Measurements from ENCODE around the gene DFFA.

DNA sequence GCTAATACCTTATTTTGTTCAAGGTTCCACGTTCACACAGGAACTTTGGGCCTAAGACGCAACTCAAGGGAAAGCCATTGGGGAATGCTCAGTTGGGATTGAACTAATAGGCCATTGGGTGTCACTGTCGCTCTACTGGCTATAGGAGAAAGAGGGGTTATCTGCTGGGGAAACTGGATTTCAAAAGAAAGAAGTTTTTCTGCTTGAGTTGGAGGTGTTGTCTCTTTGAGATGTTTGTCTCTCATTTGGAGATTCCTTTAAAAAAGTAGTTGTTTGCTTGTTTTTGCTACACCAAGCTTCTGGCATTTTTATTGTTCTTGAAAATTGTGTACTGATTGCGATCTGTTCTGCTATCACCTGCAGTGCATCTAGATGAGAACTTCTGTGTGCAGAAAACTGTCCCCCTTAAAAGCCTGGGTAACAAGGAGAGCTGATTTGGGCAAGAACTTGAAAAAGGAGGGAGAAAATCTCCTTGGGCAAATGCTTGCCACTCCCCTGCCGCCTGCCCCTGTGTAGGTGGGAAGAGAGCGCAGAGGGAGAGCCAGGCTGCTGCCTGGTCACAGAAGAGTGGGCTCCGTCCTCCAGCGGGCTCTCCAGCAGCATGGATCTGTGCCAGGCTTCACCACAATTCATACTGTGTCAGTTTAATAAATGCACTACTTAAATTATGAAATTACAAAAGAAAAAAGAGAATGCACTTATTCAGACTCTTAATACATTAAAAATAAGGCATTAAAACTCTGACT, 42.3 kb upstream of the DFFA start:
- TF ChIP-seq ZNF274 (IDR thresholded peaks at IDR 0.05; ENCODE audit: low read depth, low read length) (no peak), SUZ12 (IDR thresholded peaks at IDR 0.05; ENCODE audit: extremely low read depth, insufficient read depth, insufficient read length) (no peak), YY1 (IDR thresholded peaks at IDR 0.05; ENCODE audit: insufficient read depth, insufficient read length) (no peak)
